ENCODE measurements around the gene NAA40. TPM values are rescaled to one million over a fixed set of nuclear protein-coding genes. Genes with fewer than 3 reads are reported as not detected.

NAA40 gene
- total and polyA plus RNA-seq, 2 of the 4 experiments (the other 2 are of a cell fraction) = 15.2 to 24.7 TPM

DNA sequence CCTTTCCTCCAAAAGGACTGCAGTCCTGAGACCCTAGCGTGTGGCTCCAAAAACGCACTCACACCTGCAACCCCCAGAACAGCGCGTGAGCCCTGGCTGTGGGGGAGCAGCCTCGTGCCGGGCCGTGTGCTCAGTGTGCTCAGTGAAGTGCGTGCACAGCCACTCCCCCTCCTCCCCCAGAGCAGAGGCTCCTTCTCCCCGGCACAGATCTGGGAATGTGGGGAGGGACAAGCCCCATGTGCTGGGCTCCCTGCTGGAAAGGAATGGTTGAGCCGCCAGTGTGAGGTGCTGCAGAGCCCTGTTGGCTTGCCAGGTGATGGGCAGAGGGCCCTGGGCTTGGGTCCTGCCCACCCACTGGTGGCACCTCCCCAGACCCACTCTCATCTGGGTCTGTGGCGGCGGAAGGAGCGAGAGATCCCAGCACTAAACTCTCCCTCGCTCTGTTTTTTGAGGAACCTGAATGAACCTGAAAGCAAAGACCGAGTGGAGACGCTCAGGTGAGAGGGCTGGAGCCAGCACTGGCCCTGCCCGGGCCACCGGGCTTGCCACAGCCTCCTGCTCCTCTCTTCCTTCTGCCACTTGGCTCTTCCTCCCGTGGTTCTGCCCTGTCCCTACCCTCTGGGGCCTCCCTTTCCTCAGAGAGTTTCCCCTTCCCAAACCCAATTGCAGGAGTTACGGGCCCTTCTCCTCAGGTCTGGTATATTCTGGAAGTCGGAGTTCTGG is 30.8 kb upstream of the NAA40 start:
- DNase-seq = no peak

More for the DNA sequence above, 30.8 kb upstream of the NAA40 start:
- Histone ChIP-seq H4K20me1 (ENCODE audit: insufficient read depth, low read length) (no peaks in the 10 kb centered on the region; the same call in none of the 2 replicates), H2AK5ac (ENCODE audit: low read depth, low read length) (no peak overlapping the region), H3K4me3 (ENCODE audit: insufficient read depth, low read depth, low read length) (no peak overlapping the region), H3K27me3 (ENCODE audit: control insufficient read depth, insufficient read depth, low read length) (no peaks in the 10 kb centered on the region), H4K8ac (ENCODE audit: low read depth in 2 of 2, low read length in 2 of 2) (no peak overlapping the region), H2AK9ac (replicated peaks; ENCODE audit: low read depth, low read length, poor library complexity) (peak overlapping the region; percentile 47), H2BK5ac (ENCODE audit: low read depth, low read length, poor library complexity, severe bottlenecking) (no peak overlapping the region), H3K56ac (ENCODE audit: extremely low read depth, insufficient read depth, low read length) (no peak overlapping the region), H3K14ac (replicated peaks; ENCODE audit: low read depth, low read length) (no peak overlapping the region), H2BK120ac (ENCODE audit: low read depth, low read length) (no peak overlapping the region), H3K9ac (ENCODE audit: low read depth, low read length) (no peak overlapping the region), H3K79me1 (ENCODE audit: low read depth in 1 of 2, low read length in 2 of 2) (peaks cover 0 to 3% of the 10 kb centered on the region in 2 experiments; a peak in 2 of 4 replicates), H3K4ac (ENCODE audit: low read depth, low read length) (no peak overlapping the region), H2BK15ac (ENCODE audit: low read depth, low read length) (no peak overlapping the region), H3K23ac (ENCODE audit: low read depth, low read length) (no peak overlapping the region), H2BK20ac (ENCODE audit: low read depth, low read length) (no peak overlapping the region), H2AFZ (replicated peaks; ENCODE audit: low read length, poor library complexity) (no peak overlapping the region), H3K9me3 (ENCODE audit: control insufficient read depth, insufficient read depth, low read length) (no peaks in the 10 kb centered on the region), H3K27ac (ENCODE audit: insufficient read depth, low read length) (no peak overlapping the region), H3K36me3 (ENCODE audit: control insufficient read depth, insufficient read depth, low read length) (peaks cover 50% of the 10 kb centered on the region), H4K91ac (ENCODE audit: insufficient read depth, low read depth, low read length) (no peak overlapping the region), H3K4me1 (ENCODE audit: control insufficient read depth, insufficient read depth, low read length) (no peaks in the 10 kb centered on the region), H4K5ac (ENCODE audit: low read depth, low read length) (no peak overlapping the region), H3K18ac (ENCODE audit: low read depth, low read length) (no peak overlapping the region), H3K9me1 (ENCODE audit: insufficient read depth, low read length) (no peaks in the 10 kb centered on the region), H3K4me2 (ENCODE audit: low read depth, low read length) (no peak overlapping the region)
- 100% methylated on average over 1 of the region's 21 CpGs; no CpG with 5 or more reads in 1 of the 2 experiments for WGBS, 2 experiments (ENCODE audit: extremely low coverage in 2 of 2, insufficient read length in 1 of 2)
- no peak for TF ChIP-seq NFE2L2 (IDR thresholded peaks at IDR 0.05; ENCODE audit: low read depth, low read length)
- no peak for TF ChIP-seq SMC3 (IDR thresholded peaks at IDR 0.05; ENCODE audit: low read depth, low read length)
- TF ChIP-seq CTCF (conservative IDR thresholded peaks at IDR 0.05; ENCODE audit: low read depth, low read length) = no peak
- TF ChIP-seq CHD1 (IDR thresholded peaks at IDR 0.05; ENCODE audit: low read depth, low read length) = no peak
- TF ChIP-seq MAFK (IDR thresholded peaks at IDR 0.05; ENCODE audit: low read depth, low read length) = no peak
- TF ChIP-seq FOS (IDR thresholded peaks at IDR 0.05; ENCODE audit: low read depth, low read length) = no peak
- no peak for TF ChIP-seq MXI1 (IDR thresholded peaks at IDR 0.05; ENCODE audit: borderline replicate concordance, low read depth, low read length)
- TF ChIP-seq POLR2A (IDR thresholded peaks at IDR 0.05; ENCODE audit: low read depth, low read length) = no peak
- TF ChIP-seq BHLHE40 (IDR thresholded peaks at IDR 0.05; ENCODE audit: low read depth, low read length) = no peak
- no peak for TF ChIP-seq RAD21 (IDR thresholded peaks at IDR 0.05; ENCODE audit: low read length)
- ATAC-seq (ENCODE audit: low read depth) = no peak
- ChIA-PET CTCF (no interaction called here), POLR2A (ENCODE audit: unreplicated experiment) (no interaction called here)
- intact Hi-C loops (cut with micrococcal nuclease) (no loop called here), in situ Hi-C loops (cut with MboI; ENCODE audit: low sequenced_read_pairs) (no loop called here), dilution Hi-C loops (cut with HindIII; ENCODE audit: low sequenced_read_pairs, unreplicated experiment) (no loop called here)
- BruUV-seq (replicated peaks) = no TSS peak
